Measurements from ENCODE around the gene HLA-F.

HLA-F gene

GRCh38 chr6:29708432-29709179 lies 14.6 kb upstream of the HLA-F start:
- Mint-ChIP-seq H3K4me1 (ENCODE audit: low read depth) (peaks cover 58% of the 10 kb centered on the region), H3K9me3 (no peaks in the 10 kb centered on the region), H3K27ac (peak overlapping the region; percentile 47), H3K4me3 (peak overlapping the region; percentile 76), H3K27me3 (peaks cover 4% of the 10 kb centered on the region), H3K36me3 (ENCODE audit: low read depth) (no peaks in the 10 kb centered on the region)

- no peak overlapping the region for H3K27ac Mint-ChIP-seq
- H3K36me3 Mint-ChIP-seq (ENCODE audit: low read depth): no peaks in the 10 kb centered on the region
- H3K9me3 Mint-ChIP-seq: no peaks in the 10 kb centered on the region
- H3K4me1 Mint-ChIP-seq (ENCODE audit: low read depth): peaks cover 58% of the 10 kb centered on the region
- H3K27me3 Mint-ChIP-seq: no peaks in the 10 kb centered on the region
- H3K4me3 Mint-ChIP-seq: peak overlapping the region; percentile 76
Measured at GRCh38 chr6:29709188-29709587, 14.0 kb upstream of the HLA-F start.

GRCh38 chr6:29710281-29710941 lies 12.8 kb upstream of the HLA-F start:
- H3K4me3 Mint-ChIP-seq: no peak overlapping the region

GRCh38 chr6:29720863-29721262 lies 2.4 kb upstream of the HLA-F start:
- H3K4me3 Mint-ChIP-seq: no peak overlapping the region
- H3K27me3 Mint-ChIP-seq: no peaks in the 10 kb centered on the region
- no peak overlapping the region for H3K27ac Mint-ChIP-seq
- H3K4me1 Mint-ChIP-seq (ENCODE audit: low read depth): peaks cover 34% of the 10 kb centered on the region
- no peaks in the 10 kb centered on the region for H3K9me3 Mint-ChIP-seq
- peaks cover 20% of the 10 kb centered on the region for H3K36me3 Mint-ChIP-seq (ENCODE audit: low read depth)

More at GRCh38 chr6:29710281-29710941, 12.8 kb upstream of the HLA-F start:
- H3K4me1 Mint-ChIP-seq (ENCODE audit: low read depth): peaks cover 58% of the 10 kb centered on the region
- no peaks in the 10 kb centered on the region for H3K27me3 Mint-ChIP-seq
- H3K9me3 Mint-ChIP-seq: no peaks in the 10 kb centered on the region
- H3K36me3 Mint-ChIP-seq (ENCODE audit: low read depth): no peaks in the 10 kb centered on the region
- peak overlapping the region; percentile 38 for H3K27ac Mint-ChIP-seq

- Mint-ChIP-seq H3K36me3 (ENCODE audit: low read depth) (peaks cover 49% of the 10 kb centered on the region), H3K27me3 (no peaks in the 10 kb centered on the region), H3K4me3 (peak overlapping the region; percentile 93), H3K4me1 (ENCODE audit: low read depth) (peaks cover 65% of the 10 kb centered on the region), H3K27ac (peak overlapping the region; percentile 95), H3K9me3 (no peaks in the 10 kb centered on the region)
Measured at GRCh38 chr6:29723666-29724588, 693 bp downstream of the HLA-F start.

GRCh38 chr6:29724937-29725869 lies 2.0 kb downstream of the HLA-F start:
- no peaks in the 10 kb centered on the region for H3K9me3 Mint-ChIP-seq
- H3K4me1 Mint-ChIP-seq (ENCODE audit: low read depth): peaks cover 70% of the 10 kb centered on the region
- H3K27ac Mint-ChIP-seq: peak overlapping the region; percentile 95
- peaks cover 49% of the 10 kb centered on the region for H3K36me3 Mint-ChIP-seq (ENCODE audit: low read depth)
- H3K27me3 Mint-ChIP-seq: no peaks in the 10 kb centered on the region
- peak overlapping the region; percentile 93 for H3K4me3 Mint-ChIP-seq

GRCh38 chr6:29726001-29726400 lies 2.8 kb downstream of the HLA-F start:
- peaks cover 75% of the 10 kb centered on the region for H3K4me1 Mint-ChIP-seq (ENCODE audit: low read depth)

GRCh38 chr6:29726571-29727194 lies 3.4 kb downstream of the HLA-F start:
- Mint-ChIP-seq H3K27ac (peak overlapping the region; percentile 95), H3K27me3 (no peaks in the 10 kb centered on the region), H3K36me3 (ENCODE audit: low read depth) (peaks cover 49% of the 10 kb centered on the region), H3K9me3 (no peaks in the 10 kb centered on the region), H3K4me1 (ENCODE audit: low read depth) (peaks cover 69% of the 10 kb centered on the region), H3K4me3 (peak overlapping the region; percentile 93)

More at GRCh38 chr6:29726001-29726400, 2.8 kb downstream of the HLA-F start:
- Mint-ChIP-seq H3K9me3 (no peaks in the 10 kb centered on the region), H3K27ac (peak overlapping the region; percentile 95), H3K27me3 (no peaks in the 10 kb centered on the region), H3K36me3 (ENCODE audit: low read depth) (peaks cover 49% of the 10 kb centered on the region), H3K4me3 (peak overlapping the region; percentile 93)

GRCh38 chr6:29727637-29728036 lies 4.4 kb downstream of the HLA-F start:
- Mint-ChIP-seq H3K4me1 (ENCODE audit: low read depth) (peaks cover 61% of the 10 kb centered on the region), H3K27me3 (no peaks in the 10 kb centered on the region), H3K9me3 (no peaks in the 10 kb centered on the region), H3K36me3 (ENCODE audit: low read depth) (peaks cover 49% of the 10 kb centered on the region), H3K4me3 (no peak overlapping the region), H3K27ac (no peak overlapping the region)

- Mint-ChIP-seq H3K36me3 (ENCODE audit: low read depth) (peaks cover 49% of the 10 kb centered on the region), H3K9me3 (no peaks in the 10 kb centered on the region), H3K27ac (no peak overlapping the region), H3K4me1 (ENCODE audit: low read depth) (peaks cover 60% of the 10 kb centered on the region), H3K27me3 (no peaks in the 10 kb centered on the region), H3K4me3 (no peak overlapping the region)
Measured at GRCh38 chr6:29728173-29728874, 5.1 kb downstream of the HLA-F start.

- Mint-ChIP-seq H3K27ac (no peak overlapping the region), H3K4me1 (ENCODE audit: low read depth) (peaks cover 61% of the 10 kb centered on the region), H3K9me3 (no peaks in the 10 kb centered on the region), H3K4me3 (no peak overlapping the region), H3K36me3 (ENCODE audit: low read depth) (peaks cover 49% of the 10 kb centered on the region), H3K27me3 (no peaks in the 10 kb centered on the region)
Measured at GRCh38 chr6:29728875-29729270, 5.6 kb downstream of the HLA-F start.

- Mint-ChIP-seq H3K9me3 (no peaks in the 10 kb centered on the region), H3K27me3 (no peaks in the 10 kb centered on the region), H3K27ac (no peak overlapping the region), H3K4me1 (ENCODE audit: low read depth) (peaks cover 62% of the 10 kb centered on the region), H3K4me3 (no peak overlapping the region), H3K36me3 (ENCODE audit: low read depth) (peaks cover 40% of the 10 kb centered on the region)
Measured at GRCh38 chr6:29729774-29730328, 6.6 kb downstream of the HLA-F start.

GRCh38 chr6:29730575-29731126 lies 7.4 kb downstream of the HLA-F start:
- H3K4me1 Mint-ChIP-seq (ENCODE audit: low read depth): peaks cover 55% of the 10 kb centered on the region
- no peak overlapping the region for H3K4me3 Mint-ChIP-seq
- no peak overlapping the region for H3K27ac Mint-ChIP-seq
- H3K9me3 Mint-ChIP-seq: no peaks in the 10 kb centered on the region
- peaks cover 32% of the 10 kb centered on the region for H3K36me3 Mint-ChIP-seq (ENCODE audit: low read depth)
- no peaks in the 10 kb centered on the region for H3K27me3 Mint-ChIP-seq

Measured in stimulated activated naive CD8-positive, alpha-beta T cell treated with anti-CD3 and anti-CD28 coated beads, Interleukin-15, Interleukin-2, amounts not matched to agents 100 ng/mL and 50 ng/mL, for 24 hours (primary cell).